Urothelium cell line (cell line): ENCODE data around the gene AMBP.
A peak's percentile ranks its signal among the peaks of the same experiment; 100 is the strongest.

Experiments
- DNase-seq: peaks from one replicate; pipeline ENCODE4 v3.0.0; 2011; ENCODE audit warnings: low spot score, mixed read lengths
- FAIRE-seq: peaks from 2 replicates; lab custom pipeline; 2011; peaks lifted over from hg19 to GRCh38; lab: Jason Lieb, UNC

The AMBP gene

DNA sequence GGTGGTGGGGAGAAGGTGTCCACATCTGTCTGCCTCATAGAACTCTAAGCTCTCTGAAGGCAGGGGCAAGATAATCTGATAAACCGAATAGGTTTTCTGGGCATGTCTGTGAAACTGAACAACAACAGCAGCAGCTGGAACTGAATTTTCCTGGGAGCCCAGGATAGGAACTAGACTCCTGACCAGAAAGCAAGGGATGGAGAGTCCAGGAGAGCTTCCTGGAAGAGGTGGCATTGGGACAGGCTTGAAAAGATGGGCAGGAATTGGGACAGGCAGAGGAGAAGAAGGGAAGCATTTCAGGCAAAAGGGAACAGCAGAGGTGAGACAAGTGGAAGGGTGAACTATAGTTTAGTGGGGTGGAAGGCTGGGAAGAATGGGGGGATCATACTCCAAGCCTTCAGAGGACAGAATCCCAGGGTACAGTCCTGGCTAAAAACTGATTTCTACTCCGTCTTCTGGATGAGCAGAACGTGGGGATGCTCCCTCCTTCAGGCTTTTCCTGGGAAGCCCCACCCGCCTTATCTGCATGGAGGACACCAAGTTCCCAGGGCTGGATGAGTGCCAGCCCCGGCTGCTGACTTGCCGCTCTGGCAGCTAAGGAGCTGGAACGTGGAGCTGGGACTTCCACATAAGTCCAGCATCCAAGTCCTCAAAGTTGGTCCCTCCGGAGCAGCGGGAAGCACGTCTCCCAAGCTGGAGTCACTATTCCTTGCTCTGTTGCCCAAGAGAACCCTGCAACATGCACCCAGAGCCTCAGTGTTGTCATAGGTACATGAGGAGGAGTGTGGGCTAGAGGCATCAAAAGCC lies 34.9 kb upstream of the AMBP start:
- no peak for FAIRE-seq
- no peak for DNase-seq

DNA sequence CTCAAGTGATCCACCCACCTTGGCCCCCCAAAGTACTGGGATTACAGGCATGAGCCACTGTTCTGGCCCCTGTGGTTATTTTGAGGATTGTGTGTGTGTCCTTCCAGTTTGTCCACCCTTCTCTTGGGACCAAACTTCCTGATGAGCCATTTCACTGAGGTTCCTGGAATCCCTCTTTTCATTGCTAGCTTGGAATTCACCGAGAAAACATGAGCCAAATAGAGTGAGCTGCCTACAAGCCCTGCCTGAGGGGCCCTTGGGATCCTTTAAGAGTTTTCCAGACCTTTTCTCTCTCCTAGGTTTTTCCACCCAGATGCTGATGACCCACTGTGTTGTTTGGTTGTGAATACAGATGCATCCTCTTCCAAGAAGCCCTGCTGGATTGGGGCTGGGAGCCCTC lies 34.2 kb upstream of the AMBP start:
- FAIRE-seq (no peak), DNase-seq (no peak)

DNA sequence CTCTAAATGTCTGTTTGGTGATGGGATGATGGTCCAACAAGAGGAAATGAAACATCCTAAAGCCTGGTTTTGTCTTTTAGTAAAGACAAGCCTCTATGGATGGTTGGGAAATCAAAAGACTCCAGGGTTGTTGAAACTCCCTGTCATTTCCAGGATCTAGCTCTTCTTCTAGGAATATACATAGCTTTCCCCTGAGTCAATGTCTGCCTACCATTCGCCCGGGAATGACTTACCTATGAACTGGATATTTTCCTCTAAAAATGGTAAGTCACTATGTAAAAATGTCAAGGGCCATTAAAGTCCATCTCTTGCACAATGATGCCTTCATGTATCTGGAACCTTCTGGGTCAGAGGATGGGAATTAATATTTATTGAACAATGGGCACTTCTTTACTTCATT lies 32.1 kb upstream of the AMBP start:
- DNase-seq (peak; percentile 24), FAIRE-seq (no peak)

DNA sequence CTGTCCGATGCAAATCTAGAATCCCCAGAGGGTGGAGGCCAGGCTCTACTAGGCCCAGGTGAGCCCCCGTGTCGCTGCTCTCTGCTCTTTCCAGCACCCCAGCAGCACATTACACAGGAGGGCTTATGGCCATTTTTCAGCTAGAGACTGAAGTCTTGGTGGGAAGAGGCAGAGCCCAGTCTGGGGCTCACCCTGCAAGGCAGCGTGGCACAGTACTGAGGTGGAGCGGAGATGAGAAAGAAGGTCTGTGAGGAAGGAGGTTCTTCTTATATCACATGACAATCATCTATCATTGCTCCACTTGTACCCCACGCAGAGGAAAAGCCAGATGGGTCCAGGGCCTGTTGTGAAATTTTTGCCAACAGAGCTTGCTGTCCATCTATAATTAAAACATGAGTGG lies 31.0 kb upstream of the AMBP start:
- no peak for FAIRE-seq

DNA sequence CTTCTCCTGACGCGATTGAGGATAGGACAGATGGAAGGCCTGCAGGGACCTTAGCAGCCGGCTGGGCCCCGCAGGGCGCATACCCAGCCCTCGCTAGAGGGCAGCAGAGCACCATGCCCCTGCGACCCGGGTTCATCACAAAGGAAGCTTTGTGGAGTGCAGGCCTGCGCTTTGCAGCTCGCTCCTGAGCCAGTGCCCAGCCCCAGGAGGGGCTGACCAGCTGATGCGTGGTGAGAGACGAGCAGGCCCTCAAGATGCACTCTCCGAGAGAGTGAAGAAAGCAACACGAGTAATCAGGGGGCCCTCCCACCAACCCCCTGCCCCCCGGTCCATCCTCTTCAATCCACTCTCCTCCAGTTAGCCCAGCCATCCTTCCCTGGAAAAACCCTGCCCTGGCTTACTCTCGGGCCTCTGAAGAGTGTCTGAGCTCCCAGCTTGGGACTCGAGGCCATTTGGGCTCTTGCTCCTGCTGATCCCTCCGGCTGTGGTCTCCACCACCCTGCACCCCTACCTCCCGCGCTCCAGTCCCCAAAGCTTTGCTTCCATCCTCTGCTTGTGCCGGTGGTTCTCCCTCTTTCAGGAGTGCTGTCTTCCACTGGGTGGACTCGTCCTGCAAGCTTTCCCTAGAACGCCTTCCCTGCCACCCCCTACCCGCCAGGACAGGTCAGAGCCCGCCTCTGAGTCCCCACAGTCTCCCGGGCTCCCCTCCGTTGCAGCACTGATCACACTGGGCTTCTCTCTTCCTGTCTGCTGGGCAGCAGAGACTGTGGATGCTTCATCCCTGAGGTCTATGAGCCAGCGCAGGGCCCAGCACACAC lies 30.1 kb upstream of the AMBP start:
- peak; percentile 88 for DNase-seq
- no peak for FAIRE-seq

More for the DNA sequence above, 31.0 kb upstream of the AMBP start:
- DNase-seq: no peak

DNA sequence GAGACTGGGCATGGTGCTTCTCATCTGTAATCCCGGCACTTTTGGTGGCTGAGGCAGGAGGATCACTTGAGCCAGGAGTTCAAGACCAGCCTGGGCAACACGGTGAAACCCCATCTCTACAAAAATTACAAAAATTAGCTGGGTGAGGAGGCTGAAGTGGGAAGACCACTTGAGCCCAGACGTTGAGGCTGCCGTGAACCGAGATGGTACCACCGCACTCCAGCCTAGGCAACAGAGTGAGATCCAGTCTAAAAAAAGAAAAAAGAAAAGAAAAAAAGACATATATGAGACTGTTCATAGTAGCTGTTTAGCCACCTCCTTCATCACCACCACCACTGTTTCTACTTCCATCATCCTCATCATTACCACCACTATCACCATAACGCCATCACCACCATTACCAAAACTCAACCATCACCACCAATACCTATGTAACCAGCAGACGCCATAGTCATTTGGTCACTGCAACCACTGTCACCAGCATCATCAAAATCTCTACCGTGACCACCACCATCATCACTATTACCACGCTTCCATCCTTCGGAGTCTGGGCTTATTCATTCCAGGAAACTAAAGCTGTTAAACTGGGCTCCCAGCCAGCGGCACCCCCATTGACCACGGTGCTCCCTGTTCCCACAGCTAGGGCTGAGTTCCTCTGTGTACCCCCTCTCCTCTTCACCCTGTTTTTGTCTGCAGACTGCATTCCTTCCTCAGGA lies 29.3 kb upstream of the AMBP start:
- no peak for FAIRE-seq
- DNase-seq: no peak

DNA sequence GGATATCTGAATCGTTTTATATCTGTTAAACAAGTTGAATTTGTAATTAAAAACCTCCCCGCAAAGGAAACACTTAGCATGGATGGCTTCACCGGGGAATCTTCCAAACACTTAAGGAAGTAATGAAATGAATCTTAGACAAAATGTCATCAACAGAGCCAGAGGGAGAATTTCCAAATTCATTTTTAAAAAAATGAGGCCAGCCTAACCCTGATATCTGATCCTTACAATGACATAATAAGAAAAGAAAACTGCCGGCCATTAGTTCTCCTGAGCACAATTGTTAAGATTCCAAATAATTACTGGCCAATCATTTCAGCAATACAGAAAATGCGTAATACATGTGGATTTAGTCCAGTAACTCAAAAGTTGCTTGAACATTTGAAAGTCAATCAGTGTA lies 27.1 kb upstream of the AMBP start:
- DNase-seq (no peak), FAIRE-seq (no peak)

DNA sequence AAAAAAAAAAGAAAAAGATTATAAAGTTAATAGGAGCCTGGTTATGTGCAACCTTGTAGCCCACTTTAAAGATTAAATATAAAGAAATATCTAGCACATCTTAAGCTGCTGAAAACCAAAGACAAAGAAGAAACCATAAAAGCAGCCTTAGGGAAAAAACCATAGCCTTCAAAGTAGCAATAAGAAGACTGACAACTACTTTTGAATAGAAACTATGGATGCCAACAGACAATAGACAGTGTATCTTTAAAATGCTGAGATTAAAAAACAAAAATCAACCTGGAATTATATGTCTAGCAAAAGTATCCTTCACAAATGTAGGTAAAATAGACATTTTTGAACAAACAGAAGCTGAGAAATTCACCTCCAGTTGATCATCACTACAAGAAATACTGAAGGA lies 24.4 kb upstream of the AMBP start:
- FAIRE-seq: no peak
- no peak for DNase-seq

DNA sequence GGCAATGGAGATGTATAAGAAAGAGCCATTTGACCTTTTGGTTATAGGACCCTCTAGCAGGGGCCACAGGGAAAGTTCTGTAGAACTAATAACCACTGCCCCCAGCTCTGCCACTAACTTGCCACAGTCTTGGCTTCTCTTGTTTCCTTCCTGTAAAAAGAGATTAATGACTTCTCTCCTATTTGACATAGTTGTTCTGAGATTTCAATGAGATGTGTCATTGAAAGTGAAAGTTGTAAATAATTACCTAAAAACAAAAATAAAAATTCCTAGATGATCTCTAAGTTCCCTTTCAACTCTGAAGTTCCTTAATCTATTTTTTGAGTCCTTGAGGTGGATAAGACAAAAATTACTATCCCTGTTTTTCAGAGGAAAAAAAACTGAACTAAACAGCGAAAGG lies 22.4 kb upstream of the AMBP start:
- DNase-seq (no peak), FAIRE-seq (no peak)

DNA sequence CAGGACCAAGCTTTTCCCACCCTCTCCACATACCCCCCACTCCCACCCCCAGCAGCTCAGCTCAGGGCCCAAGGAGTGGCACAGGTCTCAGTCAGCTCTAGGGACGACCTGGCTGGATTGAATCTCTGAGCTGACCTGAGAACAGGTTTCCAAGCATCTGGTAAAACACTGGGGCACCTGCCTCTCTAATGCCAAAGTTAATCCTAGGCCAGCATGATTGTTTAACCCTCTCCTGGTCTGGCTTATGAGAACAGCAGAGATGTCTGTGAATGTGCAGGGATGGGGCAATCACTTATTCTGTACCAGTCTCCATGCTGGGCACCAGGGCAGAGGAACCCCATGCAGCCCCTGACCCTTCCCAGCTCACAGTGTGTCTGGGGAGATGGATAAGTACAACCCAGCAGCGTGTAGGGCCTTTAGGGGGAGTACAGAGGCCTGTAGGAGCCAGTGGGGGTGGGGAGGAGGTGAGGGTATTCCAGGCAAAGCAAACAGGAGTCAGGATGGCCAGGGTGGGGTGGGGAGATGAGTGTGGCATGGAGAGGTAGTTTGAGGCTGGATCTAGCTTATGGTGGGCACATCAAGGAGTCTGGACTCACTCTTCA lies 21.7 kb upstream of the AMBP start:
- FAIRE-seq (no peak), DNase-seq (no peak)

DNA sequence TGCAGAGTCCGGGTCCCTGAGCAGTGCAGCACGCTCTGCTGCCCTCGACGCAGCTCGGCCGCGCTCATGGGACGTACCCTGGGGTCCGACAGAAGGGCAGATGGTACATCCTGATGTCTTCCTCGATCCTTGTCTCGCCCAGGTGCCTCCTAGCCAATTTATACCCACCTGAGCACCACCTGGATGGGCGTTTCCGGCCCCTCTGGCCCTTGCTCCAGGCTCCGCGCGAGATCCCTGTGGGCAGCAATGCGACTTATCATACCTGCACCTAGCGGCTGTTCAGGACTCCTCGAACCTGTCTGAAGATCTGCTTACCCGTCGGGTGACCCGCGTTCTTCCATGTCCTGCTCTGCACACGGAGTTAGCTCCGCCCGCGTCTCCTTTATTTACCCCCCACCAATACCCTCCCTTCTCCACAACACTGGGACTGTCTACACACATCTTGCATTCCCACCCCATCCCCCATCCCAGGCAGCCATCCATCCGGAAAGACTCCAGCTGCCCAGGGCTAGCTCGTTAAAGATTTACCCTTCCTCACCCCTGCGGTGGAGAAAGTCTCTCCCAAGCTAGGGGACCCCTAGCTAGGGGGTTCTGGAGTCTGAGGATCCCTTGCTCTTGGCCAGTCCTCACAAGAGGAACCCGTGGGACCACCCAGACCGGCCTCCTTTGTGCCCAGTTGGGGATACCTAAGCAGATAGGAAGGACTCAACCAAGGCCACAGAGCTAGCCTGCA lies 21.0 kb upstream of the AMBP start, which contains the start of gene KIF12:
Gene KIF12 (minus strand): TSS at position 357 of the 733 bp plus-strand sequence. CDS start 16 bp downstream, at position 341.
- no peak for FAIRE-seq
- DNase-seq: no peak

DNA sequence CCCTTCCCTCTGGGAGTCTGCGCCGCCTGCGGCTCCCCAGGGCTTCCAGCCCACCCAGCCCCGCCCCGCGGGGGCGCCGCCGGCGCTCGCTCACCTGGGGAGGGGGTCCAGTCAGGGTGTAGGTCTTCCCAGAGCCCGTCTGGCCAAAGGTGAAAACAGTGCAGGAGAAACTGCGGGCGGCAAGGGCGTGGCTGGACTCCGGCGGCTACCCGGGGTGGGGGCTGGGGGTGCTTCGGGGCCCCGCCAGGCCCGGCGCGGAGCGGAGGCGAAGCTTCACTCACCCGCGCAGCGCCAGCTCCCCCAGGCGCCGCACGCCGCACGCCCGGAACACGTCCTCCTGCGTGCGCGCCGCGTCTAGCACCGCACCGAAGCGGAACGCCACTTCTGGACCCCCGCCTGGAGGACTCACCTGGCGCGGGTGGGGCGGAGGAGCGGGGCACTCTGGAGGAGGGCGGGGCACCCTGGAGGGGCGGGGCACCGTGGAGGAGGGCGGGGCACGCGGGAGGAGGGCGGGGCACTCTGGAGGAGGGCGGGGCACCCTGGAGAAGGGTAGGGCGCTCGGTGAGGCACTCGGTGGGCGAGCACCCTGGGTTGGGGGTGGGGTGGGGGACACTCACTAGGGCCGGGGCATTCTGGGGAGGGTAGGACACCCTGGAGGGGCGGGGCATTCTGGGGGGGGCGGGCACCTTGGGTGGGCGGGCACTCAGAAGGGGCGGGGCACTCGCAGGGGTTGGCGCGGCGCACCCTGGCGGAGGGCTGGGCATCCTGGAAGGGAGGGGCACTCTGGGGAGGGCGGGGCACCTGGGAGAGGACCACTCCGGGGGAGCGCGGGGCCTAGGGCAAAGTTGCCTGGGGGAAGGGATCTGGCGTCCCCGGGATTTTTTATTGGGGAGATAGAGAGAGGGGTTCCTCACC lies 20.2 kb upstream of the AMBP start:
- DNase-seq (no peak), FAIRE-seq (no peak)

DNA sequence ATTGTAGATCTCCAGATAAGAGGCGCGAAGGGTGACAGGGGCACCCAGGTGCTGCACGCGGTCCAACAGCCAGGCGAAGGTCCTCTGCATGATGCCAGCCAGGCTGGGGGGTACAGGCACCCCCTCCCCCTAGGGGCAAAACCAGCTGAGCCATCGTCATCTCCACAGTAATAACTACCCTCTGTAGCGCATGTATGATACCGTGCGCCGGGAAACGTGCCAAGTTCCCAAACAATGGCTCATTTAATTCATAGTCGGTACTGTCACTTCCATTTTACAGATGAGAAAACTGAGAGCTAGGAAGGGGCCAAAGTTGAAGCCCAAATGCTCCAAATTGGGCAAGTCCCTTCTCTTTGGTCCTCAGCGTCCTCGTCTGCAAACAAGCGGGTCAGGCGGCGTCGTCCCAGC lies 19.5 kb upstream of the AMBP start:
- no peak for DNase-seq
- no peak for FAIRE-seq

DNA sequence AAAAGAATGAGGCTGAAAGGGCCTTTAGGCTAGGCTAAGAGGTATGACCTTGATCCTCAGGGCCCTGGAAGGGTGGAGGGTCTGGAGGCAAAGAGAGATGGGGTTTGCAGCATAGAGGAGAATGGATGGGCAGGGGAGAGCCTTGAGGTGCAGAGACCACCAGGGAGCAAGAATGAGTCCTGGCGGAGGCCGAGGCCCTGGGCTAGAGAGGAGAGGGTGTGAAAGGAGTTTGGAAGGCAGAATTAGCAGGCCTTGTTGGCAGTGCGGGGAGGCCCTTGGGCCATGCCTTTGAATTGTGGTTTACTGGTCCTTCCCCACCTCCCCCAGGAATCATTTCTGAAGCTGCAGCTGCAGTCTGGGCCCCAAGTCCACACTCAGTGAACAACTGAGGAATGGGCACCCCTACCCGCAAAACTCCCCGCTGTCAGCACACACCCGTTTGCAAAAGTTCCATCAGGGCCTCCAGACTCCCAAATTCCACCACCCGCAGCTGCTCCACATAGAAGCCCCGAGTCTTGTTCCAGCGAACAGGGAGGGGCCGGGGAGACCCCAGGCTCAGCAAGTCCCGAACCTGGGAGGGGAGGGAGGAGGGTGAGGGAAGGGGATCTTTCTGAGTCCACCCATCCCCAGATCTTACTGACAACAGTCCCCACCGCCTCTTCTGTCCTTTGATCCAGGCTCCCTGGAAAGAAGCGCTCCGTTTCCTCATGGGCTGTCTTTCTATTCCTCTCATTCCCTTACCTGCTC lies 18.9 kb upstream of the AMBP start:
- no peak for FAIRE-seq

DNA sequence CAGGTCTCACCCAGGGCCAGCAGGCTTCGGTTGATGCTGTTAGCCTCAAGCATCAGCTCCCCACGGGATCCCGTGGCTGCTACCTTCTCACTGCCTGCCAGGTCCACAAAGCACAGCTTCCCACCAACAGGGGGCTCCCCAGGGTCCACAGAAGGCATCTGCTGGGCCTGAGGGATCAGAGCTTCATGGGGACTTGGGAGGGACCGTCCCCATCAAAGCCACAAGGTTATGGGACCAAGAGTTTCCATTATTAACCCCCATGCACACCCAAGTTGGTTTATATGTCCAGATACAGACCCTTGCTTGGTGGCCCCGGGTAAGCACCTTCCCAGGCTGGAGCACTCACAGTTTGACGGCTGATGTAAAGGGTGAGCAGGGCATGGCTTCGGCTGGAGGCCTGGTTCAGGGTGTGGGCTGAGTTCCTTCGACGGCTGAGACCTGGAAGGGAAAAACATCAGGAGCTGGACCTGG lies 18.0 kb upstream of the AMBP start:
- DNase-seq (no peak), FAIRE-seq (no peak)

More for the DNA sequence above, 18.9 kb upstream of the AMBP start:
- DNase-seq: no peak

DNA sequence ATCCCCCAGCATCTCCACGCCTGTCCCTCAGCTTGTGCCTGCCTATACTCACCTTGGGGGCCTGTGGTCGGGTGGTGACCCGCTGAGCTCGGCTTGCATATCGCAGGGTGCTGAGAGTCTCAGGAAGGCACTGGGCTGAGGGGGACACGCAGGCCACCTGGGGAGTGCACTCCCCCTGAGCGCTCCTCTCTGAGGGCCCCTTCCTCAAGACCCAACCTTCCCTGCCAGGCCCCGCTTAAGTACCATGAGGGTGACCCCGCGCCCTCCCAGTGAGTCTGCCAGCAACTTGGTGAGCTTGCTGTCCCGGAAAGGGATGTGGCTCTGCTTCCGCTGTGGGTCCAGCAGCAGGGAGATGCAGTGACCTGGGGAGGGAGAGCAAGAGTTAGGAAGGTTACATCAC lies 16.9 kb upstream of the AMBP start:
- no peak for FAIRE-seq
- no peak for DNase-seq

DNA sequence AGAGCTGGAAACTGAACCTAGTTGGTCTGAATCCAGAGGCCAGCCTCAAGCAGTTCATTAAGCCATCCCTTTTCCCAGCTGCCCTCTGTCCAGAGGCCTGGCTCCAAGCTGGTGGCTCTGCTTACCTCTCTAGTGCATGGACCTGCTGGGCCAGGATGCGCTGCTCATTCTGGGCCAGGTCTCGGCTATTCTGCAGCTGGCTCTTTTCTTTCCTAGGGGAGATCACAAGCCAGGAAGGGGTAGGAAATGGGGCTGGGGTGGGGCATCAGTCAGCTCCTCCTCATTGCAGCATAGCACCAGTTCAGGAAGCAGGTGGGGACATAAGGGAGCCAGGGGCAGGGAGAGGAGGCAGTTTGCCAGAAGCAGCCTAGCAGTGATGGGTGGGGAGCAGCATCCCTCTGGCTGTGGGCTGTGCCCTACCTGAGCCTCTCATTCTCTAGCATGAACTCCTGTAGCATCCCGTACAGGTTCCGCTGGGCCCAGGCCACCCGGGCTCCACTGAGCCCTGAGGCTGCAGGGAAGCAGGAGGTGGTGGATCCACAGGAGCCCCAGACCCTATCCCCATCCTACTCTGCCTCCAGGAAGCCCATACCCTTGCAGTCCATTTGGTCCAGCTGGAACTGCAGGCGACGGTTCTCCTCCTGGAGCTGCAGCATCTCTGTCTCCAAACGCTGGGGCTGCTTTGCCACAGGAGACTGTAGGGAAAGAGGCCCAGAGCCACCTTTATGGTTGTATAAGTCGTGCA lies 15.8 kb upstream of the AMBP start:
- DNase-seq: no peak
- no peak for FAIRE-seq

DNA sequence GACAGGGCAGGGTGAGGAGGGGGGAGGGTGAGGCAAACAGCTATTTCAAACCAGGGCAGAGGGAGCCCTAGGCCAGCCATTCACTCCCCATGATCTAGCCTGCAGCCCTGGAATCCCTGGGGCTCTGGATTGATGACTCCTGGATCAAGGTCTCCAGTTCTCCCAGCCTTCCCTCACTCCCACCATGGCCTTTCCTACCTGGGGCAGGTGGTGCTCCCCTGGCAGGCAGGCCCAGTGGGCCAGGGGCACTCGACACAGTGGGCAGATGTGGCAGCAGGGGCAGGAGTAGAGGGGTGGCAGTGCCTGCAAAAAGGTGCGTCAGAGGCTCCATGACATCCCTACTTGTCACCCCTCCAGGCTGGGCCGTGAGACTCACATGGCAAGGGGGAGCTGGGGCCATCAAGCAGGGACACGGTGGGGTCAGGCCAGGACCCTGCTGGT lies 15.0 kb upstream of the AMBP start:
- no peak for DNase-seq
- FAIRE-seq: no peak
